ENCODE results near the gene TNS3.
A peak's percentile ranks its signal among the peaks of the same experiment; 100 is the strongest.
"Not testable (repeated sequence)": the region's sequence is repeated elsewhere in the genome, so short reads cannot be mapped to it uniquely, and the experiment has no call there.

Gene TNS3

DNA sequence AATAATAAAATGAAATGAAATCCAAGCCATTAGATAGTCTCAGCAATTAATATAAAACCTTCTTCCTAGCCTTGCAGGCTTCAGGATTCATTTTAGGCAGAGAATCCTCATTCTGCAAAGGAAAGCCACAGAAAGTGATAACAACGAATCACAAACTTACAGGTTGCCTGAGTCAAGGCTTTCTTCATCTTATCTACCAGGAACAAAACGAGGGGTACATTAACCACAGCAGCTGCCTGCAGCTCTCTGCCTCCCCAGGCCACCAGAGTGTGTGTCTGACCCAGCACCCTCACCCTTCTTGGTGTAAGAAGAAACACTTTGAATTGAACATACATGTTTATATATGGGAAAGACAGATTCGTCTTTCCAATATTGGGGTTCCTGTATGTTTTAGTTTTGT is 12.5 kb upstream of the TNS3 start:
- Histone ChIP-seq H3K4me3 (ENCODE audit: low read length) (no peak overlapping the region), H3K9me3 (ENCODE audit: control insufficient read depth, insufficient read depth, low read length) (peaks cover 27% of the 10 kb centered on the region), H3K27ac (ENCODE audit: low read depth, low read length) (no peak overlapping the region), H4K20me1 (ENCODE audit: control insufficient read depth, insufficient read depth, low read depth, low read length) (no peaks in the 10 kb centered on the region), H3K9me2 (replicated peaks; ENCODE audit: control insufficient read depth, low read length) (no peaks in the 10 kb centered on the region), H3K27me3 (ENCODE audit: control insufficient read depth, low read length) (no peaks in the 10 kb centered on the region), H3K4me2 (ENCODE audit: low read length) (no peak overlapping the region), H3F3A (ENCODE audit: control insufficient read depth, insufficient read depth) (no peaks in the 10 kb centered on the region), H3K4me1 (ENCODE audit: control insufficient read depth, low read length) (peaks cover 14% of the 10 kb centered on the region), H3K79me2 (ENCODE audit: control insufficient read depth, low read length) (no peaks in the 10 kb centered on the region), H3K36me3 (ENCODE audit: control insufficient read depth, low read length) (no peaks in the 10 kb centered on the region; the same call in 1 of the 2 replicates)
- TF ChIP-seq EZH2phosphoT487 (IDR thresholded peaks at IDR 0.05; ENCODE audit: borderline replicate concordance, low read length) (no peak), CTCF (IDR thresholded peaks at IDR 0.05; ENCODE audit: low read depth, low read length, poor library complexity, severe bottlenecking) (no peak)

DNA sequence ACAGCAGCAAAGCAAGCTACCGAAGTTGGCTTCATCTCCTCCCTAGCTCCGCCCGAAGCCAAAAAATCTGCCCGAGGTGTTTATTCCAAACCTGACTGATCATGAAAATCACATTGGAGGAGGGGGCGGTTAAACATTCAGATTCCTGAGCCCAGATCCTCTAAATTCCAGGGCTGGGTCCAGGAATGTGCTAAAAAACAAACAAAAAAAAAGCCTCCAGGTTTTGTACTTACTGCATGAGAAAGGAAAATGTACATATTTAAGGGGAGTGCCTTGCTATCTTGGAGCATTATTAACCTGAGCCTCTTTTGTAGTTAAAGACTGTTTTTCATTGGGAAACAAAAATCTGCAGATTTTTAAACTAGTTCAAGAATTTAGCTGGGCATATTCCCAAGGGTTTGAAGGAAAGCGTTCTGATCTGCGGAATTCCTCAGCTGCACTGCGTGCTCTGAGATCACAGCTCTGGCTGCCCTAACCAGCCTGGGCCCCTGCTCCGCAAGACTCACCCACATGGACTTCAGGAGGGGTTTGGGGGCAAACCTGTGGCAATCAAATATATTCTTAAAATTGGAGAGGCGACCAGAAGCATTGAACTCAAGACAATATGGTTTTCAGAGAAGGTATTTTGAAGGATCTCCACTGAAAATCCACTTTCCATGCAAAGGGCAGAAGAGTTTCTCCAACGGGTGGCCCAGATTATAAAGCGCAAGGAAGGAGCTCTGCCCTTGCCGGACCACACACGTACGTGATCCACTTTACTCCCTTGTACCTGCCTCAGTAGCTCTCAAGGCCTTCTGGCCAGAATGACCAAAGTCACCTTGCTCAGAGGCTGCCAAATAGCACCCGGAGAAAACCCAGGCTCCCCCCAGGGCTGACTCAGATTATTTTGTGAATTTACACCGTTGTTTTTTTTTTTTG is 10.0 kb upstream of the TNS3 start:
- Histone ChIP-seq H3K4me3 (ENCODE audit: low read length) (no peak overlapping the region), H3K36me3 (ENCODE audit: control insufficient read depth, low read length) (no peaks in the 10 kb centered on the region; the same call in 1 of the 2 replicates), H3K27ac (ENCODE audit: low read depth, low read length) (no peak overlapping the region), H3K4me2 (ENCODE audit: low read length) (no peak overlapping the region), H3K4me1 (ENCODE audit: control insufficient read depth, low read length) (peaks cover 25% of the 10 kb centered on the region), H3K27me3 (ENCODE audit: control insufficient read depth, low read length) (no peaks in the 10 kb centered on the region), H3K9me2 (replicated peaks; ENCODE audit: control insufficient read depth, low read length) (no peaks in the 10 kb centered on the region), H3K9me3 (ENCODE audit: control insufficient read depth, insufficient read depth, low read length) (peaks cover 6% of the 10 kb centered on the region), H3F3A (ENCODE audit: control insufficient read depth, insufficient read depth) (no peaks in the 10 kb centered on the region), H4K20me1 (ENCODE audit: control insufficient read depth, insufficient read depth, low read depth, low read length) (no peaks in the 10 kb centered on the region), H3K79me2 (ENCODE audit: control insufficient read depth, low read length) (no peaks in the 10 kb centered on the region)
- TF ChIP-seq CTCF (IDR thresholded peaks at IDR 0.05; ENCODE audit: low read depth, low read length, poor library complexity, severe bottlenecking) (no peak), EZH2phosphoT487 (IDR thresholded peaks at IDR 0.05; ENCODE audit: borderline replicate concordance, low read length) (no peak)

DNA sequence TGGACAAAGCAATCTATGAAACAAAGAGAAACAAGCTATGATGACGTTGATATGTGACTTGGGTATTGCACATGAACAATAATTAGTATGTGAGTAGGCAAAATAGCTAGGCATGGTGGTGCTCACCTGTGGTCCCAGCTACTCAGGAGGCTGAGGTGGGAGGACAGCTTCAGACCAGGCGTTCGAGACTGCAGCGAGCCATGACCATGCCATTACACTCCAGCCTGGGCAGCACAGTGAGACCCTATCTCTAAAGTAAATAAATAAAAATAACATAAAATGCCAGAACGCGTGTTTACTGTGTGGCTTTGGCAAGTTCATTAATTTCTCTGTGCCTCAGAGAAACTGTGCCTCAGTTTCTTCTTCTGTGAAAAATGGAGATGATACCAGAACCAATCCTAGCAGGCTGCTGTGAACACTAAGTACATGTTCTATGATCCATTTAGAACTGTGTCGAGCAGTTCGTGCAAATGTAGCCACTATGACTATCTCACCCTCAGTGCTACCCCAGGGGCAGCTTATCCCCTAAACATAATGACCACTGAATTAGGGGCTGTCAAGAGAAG is 9.3 kb upstream of the TNS3 start:
- Histone ChIP-seq H3K9me2 (replicated peaks; ENCODE audit: control insufficient read depth, low read length) (no peaks in the 10 kb centered on the region), H3K27ac (ENCODE audit: low read depth, low read length) (no peak overlapping the region), H3K27me3 (ENCODE audit: control insufficient read depth, low read length) (no peaks in the 10 kb centered on the region), H3F3A (ENCODE audit: control insufficient read depth, insufficient read depth) (no peaks in the 10 kb centered on the region), H3K36me3 (ENCODE audit: control insufficient read depth, low read length) (no peaks in the 10 kb centered on the region), H3K9me3 (ENCODE audit: control insufficient read depth, insufficient read depth, low read length) (no peaks in the 10 kb centered on the region), H3K4me3 (ENCODE audit: low read length) (no peak overlapping the region), H3K79me2 (ENCODE audit: control insufficient read depth, low read length) (no peaks in the 10 kb centered on the region), H4K20me1 (ENCODE audit: control insufficient read depth, insufficient read depth, low read depth, low read length) (no peaks in the 10 kb centered on the region), H3K4me2 (ENCODE audit: low read length) (no peak overlapping the region), H3K4me1 (ENCODE audit: control insufficient read depth, low read length) (peaks cover 29% of the 10 kb centered on the region)
- TF ChIP-seq EZH2phosphoT487 (IDR thresholded peaks at IDR 0.05; ENCODE audit: borderline replicate concordance, low read length) (no peak), CTCF (IDR thresholded peaks at IDR 0.05; ENCODE audit: low read depth, low read length, poor library complexity, severe bottlenecking) (no peak)

- Histone ChIP-seq H3K4me1 (ENCODE audit: control insufficient read depth, low read length) (peaks cover 34% of the 10 kb centered on the region), H3K4me2 (ENCODE audit: low read length) (peak overlapping the region; percentile 1; the same call in 1 of the 2 replicates)
- not testable (repeated sequence) for H3F3A ChIP-seq (ENCODE audit: control insufficient read depth, insufficient read depth); H3K79me2 ChIP-seq (ENCODE audit: control insufficient read depth, low read length); H3K36me3 ChIP-seq (ENCODE audit: control insufficient read depth, low read length); H3K27ac ChIP-seq (ENCODE audit: low read depth, low read length); H3K9me3 ChIP-seq (ENCODE audit: control insufficient read depth, insufficient read depth, low read length); H3K4me3 ChIP-seq (ENCODE audit: low read length); H4K20me1 ChIP-seq (ENCODE audit: control insufficient read depth, insufficient read depth, low read depth, low read length); H3K9me2 ChIP-seq (replicated peaks; ENCODE audit: control insufficient read depth, low read length); H3K27me3 ChIP-seq (ENCODE audit: control insufficient read depth, low read length)
Observed at GRCh38 chr7:47590215-47590614, 8.3 kb upstream of the TNS3 start.

Data from DOHH2 (cell line).